K562 (cell line): ENCODE results near the gene INO80. TPM values are rescaled to one million over a fixed set of nuclear protein-coding genes. Genes with fewer than 3 reads are reported as not detected.
A peak's percentile ranks its signal among the peaks of the same experiment; 100 is the strongest.

ENCODE experiments used
- BCOR ChIP-seq: fragments of 450-650 bp; IDR thresholded peaks from 2 replicates; pipeline ENCODE4 v1.6.1; 2016
- CBX3 ChIP-seq, 2 experiments: IDR thresholded peaks; 1 replicate in 1 of 2; 2 replicates in 1 of 2; pipeline ENCODE4 v1.6.1; 2012; ENCODE audit warnings: inconsistent platforms in 2 of 2, low read length in 2 of 2, borderline replicate concordance in 1 of 2, control low read depth in 1 of 2
- ELF2 ChIP-seq: fragments of 250-450 bp; sonication (Bioruptor Pico); IDR thresholded peaks from 2 replicates; pipeline ENCODE4 v1.5.0; 2021; ENCODE audit warnings: mild to moderate bottlenecking
- IFI16 ChIP-seq: fragments of 250-450 bp; sonication (Bioruptor Pico); IDR thresholded peaks from 2 replicates; pipeline ENCODE4 v2.1.2; 2022; ENCODE audit warnings: mild to moderate bottlenecking, inconsistent platforms
- KAT2B ChIP-seq: IDR thresholded peaks from one replicate; pipeline ENCODE4 v1.6.1; 2012; ENCODE audit warnings: low read depth, mild to moderate bottlenecking, control low read depth, inconsistent platforms, low read length, moderate library complexity
- KLF10 ChIP-seq: fragments of 250-450 bp; sonication (Bioruptor Pico); IDR thresholded peaks from 2 replicates; pipeline ENCODE4 v1.6.1; 2021; ENCODE audit warnings: matching md5 sums
- MXI1 ChIP-seq: IDR thresholded peaks from 2 replicates; pipeline ENCODE4 v1.6.1; 2011; ENCODE audit warnings: low read depth, mild to moderate bottlenecking, improper control_type of control experiment, low read length
- NONO ChIP-seq, 2 experiments: fragments of 200-400 bp in 1 of 2; fragments of 450-650 bp in 1 of 2; formaldehyde crosslinking in 1 of 2; IDR thresholded peaks; 2 replicates each; pipeline ENCODE4 v1.6.1; 2017; ENCODE audit warnings: low read depth in 2 of 2, mild to moderate bottlenecking in 2 of 2, moderate library complexity in 2 of 2, low read length in 1 of 2
- PRMT5 ChIP-seq: sonication (generic); formaldehyde crosslinking; IDR thresholded peaks from 2 replicates; pipeline ENCODE4 v1.5.0; 2020; ENCODE audit warnings: missing genetic modification reagents
- PRPF4 ChIP-seq: fragments of 200-400 bp; formaldehyde crosslinking; IDR thresholded peaks from one replicate; pipeline ENCODE4 v1.6.1; 2017; ENCODE audit warnings: low read length, low read depth, mild to moderate bottlenecking; ENCODE audit not compliant: insufficient read depth, poor library complexity, severe bottlenecking
- RNF2 ChIP-seq: sonication (generic); IDR thresholded peaks from 2 replicates; pipeline ENCODE4 v1.6.1; 2016
- SIN3A ChIP-seq, 2 experiments: fragments of 150-350 bp in 1 of 2; IDR thresholded peaks; 2 replicates each; pipeline ENCODE4 v1.6.1; 2011 to 2016; ENCODE audit warnings: borderline replicate concordance in 2 of 2, low read depth in 2 of 2, low read length in 2 of 2, mild to moderate bottlenecking in 2 of 2, moderate library complexity in 2 of 2; ENCODE audit not compliant: control insufficient read depth in 1 of 2
- VEZF1 ChIP-seq: fragments of 200-800 bp; sonication (Bioruptor generic); IDR thresholded peaks from 2 replicates; pipeline ENCODE4 v1.6.1; 2017; ENCODE audit warnings: missing genetic modification characterization, missing compliant biosample characterization
- XRCC5 ChIP-seq: fragments of 200-400 bp; formaldehyde crosslinking; IDR thresholded peaks from 2 replicates; pipeline ENCODE4 v1.6.1; 2017; ENCODE audit warnings: low read depth, mild to moderate bottlenecking, low read length
- ZKSCAN3 ChIP-seq: fragments of 250-450 bp; sonication (Bioruptor Pico); IDR thresholded peaks from 2 replicates; pipeline ENCODE4 v1.4.0; 2020
- ZNF134 ChIP-seq: fragments of 250-450 bp; sonication (Bioruptor Pico); conservative IDR thresholded peaks from 2 replicates; pipeline ENCODE4 v1.4.0; 2020
- ZNF224 ChIP-seq: sonication (generic); formaldehyde crosslinking; IDR thresholded peaks from 2 replicates; pipeline ENCODE4 v1.8.0; 2022; ENCODE audit warnings: mild to moderate bottlenecking, missing genetic modification reagents
- ZNF589 ChIP-seq: fragments of 200-800 bp; sonication (Bioruptor generic); IDR thresholded peaks from 2 replicates; pipeline ENCODE4 v1.6.1; 2016; ENCODE audit warnings: low read depth, missing genetic modification characterization, missing compliant biosample characterization
- polyA plus RNA-seq, 8 experiments: library from polyadenylated mRNA; depleted of rRNA in 4 of 8; stranded (reverse) in 5 of 8; unstranded in 3 of 8; fragments of >200 nt; fragmentation: Nextera tagmentation in 2 of 8; fragmentation: Illumina TruSeq in 1 of 8; extraction: Ambion mirVana in 2 of 8; extraction: Trizol in 1 of 8; gene quantifications; 2 replicates each; pipeline versions ENCODE4 v1.2.1 to v1.2.3, GENCODE V29; 2011 to 2014; ENCODE audit warnings: inconsistent platforms in 1 of 8, missing spikeins in 1 of 8
- total RNA-seq, 7 experiments: library from RNA; depleted of rRNA in 6 of 7; stranded (reverse); fragments of >200 nt in 6 of 7; fragmentation: Illumina TruSeq in 2 of 7; extraction: Trizol in 2 of 7; gene quantifications; 2 replicates each; pipeline versions ENCODE4 v1.2.1 to v1.2.3, GENCODE V29; 2011 to 2021; ENCODE audit warnings: low replicate concordance in 1 of 7
- TF ChIP-seq, protein P1 (sequence below): fragments of 150-350 bp; conservative IDR thresholded peaks from 2 replicates; pipeline ENCODE4 v1.6.1; 2014; ENCODE audit warnings: low read length

INO80 gene
- total and polyA plus RNA-seq, 9 of the 15 experiments (the other 6 are each of a cell fraction or from before 2014, with no cell fraction given), result 1.1 to 25.7 (median 19.9) TPM

DNA sequence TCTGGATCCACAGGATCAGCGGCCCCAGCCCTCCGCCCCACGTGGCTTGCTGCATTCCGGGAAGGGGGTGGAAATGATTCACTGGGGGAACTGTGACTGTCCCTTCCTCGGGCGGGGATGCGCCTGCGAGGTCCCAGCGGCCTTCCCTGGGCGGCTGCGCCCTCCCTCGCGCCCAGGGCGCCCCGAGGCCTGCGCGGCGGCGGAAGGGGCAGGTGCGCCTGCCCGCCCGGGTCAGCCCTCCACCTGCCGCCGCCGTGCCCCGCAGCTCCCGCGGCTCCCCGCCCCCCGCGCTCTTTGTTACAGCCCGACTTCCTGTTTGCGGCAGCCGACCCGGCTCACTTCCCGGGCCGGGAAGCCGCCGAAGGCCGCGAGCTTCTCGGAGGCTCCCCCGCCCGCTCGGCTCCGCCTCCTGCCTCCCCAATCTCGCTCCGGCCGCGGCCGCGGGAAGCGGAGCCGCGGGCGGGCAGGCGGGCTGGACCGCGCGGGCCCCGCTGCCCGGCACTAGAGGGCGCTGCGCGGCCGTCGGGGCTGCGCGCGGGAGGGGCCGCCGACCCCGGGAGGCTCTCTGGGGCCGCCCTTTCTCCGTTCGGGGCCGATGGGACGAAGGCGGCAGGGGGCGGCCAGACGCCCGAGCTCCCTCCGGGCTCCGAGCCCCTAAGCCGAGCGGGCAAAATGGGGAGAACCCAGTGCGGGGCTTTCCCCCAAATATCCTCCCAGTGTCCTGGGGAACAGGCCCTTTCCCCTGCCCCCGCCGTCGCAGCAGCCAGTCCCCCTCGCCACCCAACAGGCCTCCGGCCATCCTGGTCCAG lies 174.3 kb downstream of the INO80 start (continued):
- TF ChIP-seq ZNF589 (CRISPR knock-in tag) (no peak), NONO (IDR thresholded peaks at IDR 0.05; ENCODE audit: low read depth in 2 of 2, low read length in 1 of 2) (peak in 1 of 2 experiments; percentile 81; a peak in 3 of 4 replicates), ELF2 (CRISPR knock-in tag) (no peak), SIN3A (IDR thresholded peaks at IDR 0.05; ENCODE audit: borderline replicate concordance in 2 of 2, control insufficient read depth in 1 of 2, low read depth in 2 of 2, low read length in 2 of 2) (peak in 1 of 2 experiments; percentile 27; a peak in 1 of 4 replicates), ZNF224 (CRISPR knock-in tag) (no peak), CBX3 (IDR thresholded peaks at IDR 0.05; ENCODE audit: borderline replicate concordance in 1 of 2, low read length in 2 of 2) (no peak), IFI16 (CRISPR knock-in tag) (no peak), ZNF134 (no peak), VEZF1 (peak; percentile 98), XRCC5 (0 out of 2 replicates have a peak, but pooled peaks have one; percentile 20), KAT2B (no peak), PRPF4 (no peak), BCOR (no peak), PRMT5 (no peak), MXI1 (no peak), ZKSCAN3 (CRISPR knock-in tag) (no peak), RNF2 (no peak; the same call in 1 of the 2 replicates), KLF10 (CRISPR knock-in tag) (no peak)
- TF ChIP-seq, protein P1, sequence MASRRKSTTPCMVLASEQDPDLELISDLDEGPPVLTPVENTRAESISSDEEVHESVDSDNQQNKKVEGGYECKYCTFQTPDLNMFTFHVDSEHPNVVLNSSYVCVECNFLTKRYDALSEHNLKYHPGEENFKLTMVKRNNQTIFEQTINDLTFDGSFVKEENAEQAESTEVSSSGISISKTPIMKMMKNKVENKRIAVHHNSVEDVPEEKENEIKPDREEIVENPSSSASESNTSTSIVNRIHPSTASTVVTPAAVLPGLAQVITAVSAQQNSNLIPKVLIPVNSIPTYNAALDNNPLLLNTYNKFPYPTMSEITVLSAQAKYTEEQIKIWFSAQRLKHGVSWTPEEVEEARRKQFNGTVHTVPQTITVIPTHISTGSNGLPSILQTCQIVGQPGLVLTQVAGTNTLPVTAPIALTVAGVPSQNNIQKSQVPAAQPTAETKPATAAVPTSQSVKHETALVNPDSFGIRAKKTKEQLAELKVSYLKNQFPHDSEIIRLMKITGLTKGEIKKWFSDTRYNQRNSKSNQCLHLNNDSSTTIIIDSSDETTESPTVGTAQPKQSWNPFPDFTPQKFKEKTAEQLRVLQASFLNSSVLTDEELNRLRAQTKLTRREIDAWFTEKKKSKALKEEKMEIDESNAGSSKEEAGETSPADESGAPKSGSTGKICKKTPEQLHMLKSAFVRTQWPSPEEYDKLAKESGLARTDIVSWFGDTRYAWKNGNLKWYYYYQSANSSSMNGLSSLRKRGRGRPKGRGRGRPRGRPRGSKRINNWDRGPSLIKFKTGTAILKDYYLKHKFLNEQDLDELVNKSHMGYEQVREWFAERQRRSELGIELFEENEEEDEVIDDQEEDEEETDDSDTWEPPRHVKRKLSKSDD, result 0 out of 2 replicates have a peak, but pooled peaks have one; percentile 21
